ENCODE data around the gene LRRC4C.

- TF ChIP-seq CTCF (IDR thresholded peaks at IDR 0.05; ENCODE audit: borderline replicate concordance, extremely low read depth, low read length, poor library complexity, severe bottlenecking), result no peak
- no peak for TF ChIP-seq EZH2 (IDR thresholded peaks at IDR 0.05; ENCODE audit: borderline replicate concordance, low read depth, low read length, severe bottlenecking)
These were observed 1230.8 kb downstream of the LRRC4C start for GRCh38 chr11:40228662-40229061.
